ENCODE results near the gene MYOF.

GRCh38 chr10:93334181-93334580, 148.0 kb downstream of the MYOF start:
- TF ChIP-seq, protein P1, sequence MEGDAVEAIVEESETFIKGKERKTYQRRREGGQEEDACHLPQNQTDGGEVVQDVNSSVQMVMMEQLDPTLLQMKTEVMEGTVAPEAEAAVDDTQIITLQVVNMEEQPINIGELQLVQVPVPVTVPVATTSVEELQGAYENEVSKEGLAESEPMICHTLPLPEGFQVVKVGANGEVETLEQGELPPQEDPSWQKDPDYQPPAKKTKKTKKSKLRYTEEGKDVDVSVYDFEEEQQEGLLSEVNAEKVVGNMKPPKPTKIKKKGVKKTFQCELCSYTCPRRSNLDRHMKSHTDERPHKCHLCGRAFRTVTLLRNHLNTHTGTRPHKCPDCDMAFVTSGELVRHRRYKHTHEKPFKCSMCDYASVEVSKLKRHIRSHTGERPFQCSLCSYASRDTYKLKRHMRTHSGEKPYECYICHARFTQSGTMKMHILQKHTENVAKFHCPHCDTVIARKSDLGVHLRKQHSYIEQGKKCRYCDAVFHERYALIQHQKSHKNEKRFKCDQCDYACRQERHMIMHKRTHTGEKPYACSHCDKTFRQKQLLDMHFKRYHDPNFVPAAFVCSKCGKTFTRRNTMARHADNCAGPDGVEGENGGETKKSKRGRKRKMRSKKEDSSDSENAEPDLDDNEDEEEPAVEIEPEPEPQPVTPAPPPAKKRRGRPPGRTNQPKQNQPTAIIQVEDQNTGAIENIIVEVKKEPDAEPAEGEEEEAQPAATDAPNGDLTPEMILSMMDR (IDR thresholded peaks at IDR 0.05), result no peak
- TF ChIP-seq POLR2AphosphoS5 (IDR thresholded peaks at IDR 0.05; ENCODE audit: low read depth, low read length), result no peak
